Measurements from ENCODE around the gene CCDC7.

Gene CCDC7

GRCh38 chr10:32854435-32854834 is 408.5 kb downstream of the CCDC7 start:
- Histone ChIP-seq H2AFZ (ENCODE audit: low read length) (no peak overlapping the region), H3K9me2 (replicated peaks; ENCODE audit: low read depth, low read length) (no peaks in the 10 kb centered on the region), H3K9me3 (ENCODE audit: insufficient read depth, low read depth, low read length) (no peaks in the 10 kb centered on the region), H3K79me2 (ENCODE audit: insufficient read depth, low read length) (no peaks in the 10 kb centered on the region), H3K4me2 (ENCODE audit: low read depth, low read length, poor library complexity, severe bottlenecking) (no peak overlapping the region), H3F3A (ENCODE audit: low read depth) (no peaks in the 10 kb centered on the region), H3K9ac (ENCODE audit: low read depth, low read length, poor library complexity, severe bottlenecking) (no peak overlapping the region), H3K27me3 (ENCODE audit: insufficient read depth, low read length, poor library complexity, severe bottlenecking) (no peaks in the 10 kb centered on the region), H4K20me1 (ENCODE audit: insufficient read depth, low read length, poor library complexity, severe bottlenecking) (no peaks in the 10 kb centered on the region), H3K4me1 (ENCODE audit: insufficient read depth, low read length, poor library complexity, severe bottlenecking) (no peaks in the 10 kb centered on the region), H3K4me3 (ENCODE audit: low read length, poor library complexity, severe bottlenecking) (no peak overlapping the region), H3K36me3 (ENCODE audit: insufficient read depth, low read length) (no peaks in the 10 kb centered on the region)
- TF ChIP-seq EZH2phosphoT487 (IDR thresholded peaks at IDR 0.05; ENCODE audit: borderline replicate concordance) (no peak), CTCF (conservative IDR thresholded peaks at IDR 0.05; ENCODE audit: low read length) (no peak)

GRCh38 chr10:32865170-32865569 is 419.2 kb downstream of the CCDC7 start:
- peaks cover 7% of the 10 kb centered on the region for H3K4me1 ChIP-seq (ENCODE audit: insufficient read depth, low read length, poor library complexity, severe bottlenecking)
- no peaks in the 10 kb centered on the region for H4K20me1 ChIP-seq (ENCODE audit: insufficient read depth, low read length, poor library complexity, severe bottlenecking)
- no peak overlapping the region for H3K9ac ChIP-seq (ENCODE audit: low read depth, low read length, poor library complexity, severe bottlenecking)
- no peaks in the 10 kb centered on the region for H3F3A ChIP-seq (ENCODE audit: low read depth)
- H3K9me3 ChIP-seq (ENCODE audit: insufficient read depth, low read depth, low read length) = no peaks in the 10 kb centered on the region
- H3K27me3 ChIP-seq (ENCODE audit: insufficient read depth, low read length, poor library complexity, severe bottlenecking) = no peaks in the 10 kb centered on the region
- no peaks in the 10 kb centered on the region for H3K79me2 ChIP-seq (ENCODE audit: insufficient read depth, low read length)
- no peak for TF ChIP-seq EZH2phosphoT487 (IDR thresholded peaks at IDR 0.05; ENCODE audit: borderline replicate concordance)
- no peak for TF ChIP-seq CTCF (conservative IDR thresholded peaks at IDR 0.05; ENCODE audit: low read length)
- no peak overlapping the region for H2AFZ ChIP-seq (ENCODE audit: low read length)
- H3K36me3 ChIP-seq (ENCODE audit: insufficient read depth, low read length) = no peaks in the 10 kb centered on the region
- no peaks in the 10 kb centered on the region for H3K9me2 ChIP-seq (replicated peaks; ENCODE audit: low read depth, low read length)
- H3K4me2 ChIP-seq (ENCODE audit: low read depth, low read length, poor library complexity, severe bottlenecking) = no peak overlapping the region
- no peak overlapping the region for H3K4me3 ChIP-seq (ENCODE audit: low read length, poor library complexity, severe bottlenecking)

- H3K4me3 ChIP-seq (ENCODE audit: low read length, poor library complexity, severe bottlenecking) = no peak overlapping the region
- no peak overlapping the region for H3K4me2 ChIP-seq (ENCODE audit: low read depth, low read length, poor library complexity, severe bottlenecking)
- H3K79me2 ChIP-seq (ENCODE audit: insufficient read depth, low read length) = no peaks in the 10 kb centered on the region
- H3F3A ChIP-seq (ENCODE audit: low read depth) = no peaks in the 10 kb centered on the region
- no peaks in the 10 kb centered on the region for H3K9me3 ChIP-seq (ENCODE audit: insufficient read depth, low read depth, low read length)
- no peaks in the 10 kb centered on the region for H3K36me3 ChIP-seq (ENCODE audit: insufficient read depth, low read length)
- H3K9me2 ChIP-seq (replicated peaks; ENCODE audit: low read depth, low read length) = no peaks in the 10 kb centered on the region
- H3K4me1 ChIP-seq (ENCODE audit: insufficient read depth, low read length, poor library complexity, severe bottlenecking) = no peaks in the 10 kb centered on the region
- no peak overlapping the region for H2AFZ ChIP-seq (ENCODE audit: low read length)
- H4K20me1 ChIP-seq (ENCODE audit: insufficient read depth, low read length, poor library complexity, severe bottlenecking) = no peaks in the 10 kb centered on the region
- no peak for TF ChIP-seq CTCF (conservative IDR thresholded peaks at IDR 0.05; ENCODE audit: low read length)
- no peak for TF ChIP-seq EZH2phosphoT487 (IDR thresholded peaks at IDR 0.05; ENCODE audit: borderline replicate concordance)
- H3K27me3 ChIP-seq (ENCODE audit: insufficient read depth, low read length, poor library complexity, severe bottlenecking) = no peaks in the 10 kb centered on the region
- H3K9ac ChIP-seq (ENCODE audit: low read depth, low read length, poor library complexity, severe bottlenecking) = no peak overlapping the region
These were observed 432.0 kb downstream of the CCDC7 start for GRCh38 chr10:32877915-32878314.
